Body of pancreas (tissue), 4 donors: Measurements from ENCODE around the gene TBCEL. TPM values are rescaled to one million over a fixed set of nuclear protein-coding genes. Genes with fewer than 3 reads are reported as not detected.

Experiments
- ATAC-seq: fragments of 150-250 bp; one replicate; pipeline ENCODE4 v1.9.1; 2016
- DNase-seq, 4 donors: peaks; one replicate each; pipeline ENCODE4 v3.0.0-alpha.2; 2019
- H3K27ac ChIP-seq, 4 donors: fragments of 200-600 bp; sonication (generic); 1 replicate in 3 of 4; 2 replicates in 1 of 4; pipeline versions ENCODE4 v1.5.1 to v1.6.1; 2016 to 2019; ENCODE audit warnings: mild to moderate bottlenecking in 1 of 4, mixed read lengths in 1 of 4, moderate library complexity in 1 of 4
- H3K27me3 ChIP-seq, 2 donors: fragments of 200-600 bp; sonication (generic); one replicate each; pipeline ENCODE4 v1.6.0; 2016; ENCODE audit warnings: mild to moderate bottlenecking in 1 of 2
- H3K36me3 ChIP-seq, 2 donors: fragments of 200-600 bp; sonication (generic); replicated peaks in 1 of 2; 2 replicates each; pipeline ENCODE4 v1.5.1; 2016; ENCODE audit warnings: low read depth in 2 of 2; ENCODE audit not compliant: insufficient read depth in 1 of 2
- H3K4me1 ChIP-seq: fragments of 200-600 bp; sonication (generic); one replicate; pipeline ENCODE4 v1.6.0; 2016
- H3K4me3 ChIP-seq, 2 donors: fragments of 200-600 bp; sonication (generic); 1 replicate in 1 of 2; 2 replicates in 1 of 2; pipeline ENCODE4 v1.5.1; 2016 to 2019
- H3K9me3 ChIP-seq, 3 donors: fragments of 200-600 bp; sonication (generic); 1 replicate in 2 of 3; 2 replicates in 1 of 3; pipeline ENCODE4 v1.5.1; 2016
- POLR2A ChIP-seq, 3 donors: fragments of 450-650 bp; IDR thresholded peaks; one replicate each; pipeline ENCODE4 v1.6.1; 2016; ENCODE audit warnings: antibody characterized with exemption in 3 of 3, mild to moderate bottlenecking in 2 of 3
- WGBS, 2 donors: methylation state at CpG; one replicate each; pipeline ENCODE4 v1.1.5; 2017; 5-methylcytosine and 5-hydroxymethylcytosine counted together
- intact Hi-C: fragments of 100-400 bp; cut with DNase I; formaldehyde crosslinking; loops from one replicate; pipeline ENCODE4 v1.15.1; 2023
- total RNA-seq, 2 donors: library from RNA; depleted of rRNA; stranded (reverse); fragments of >200 nt; gene quantifications; one replicate each; pipeline ENCODE4 v1.1.0, GENCODE V29; 2016
- TF ChIP-seq, protein P1 (sequence below), 7 experiments: fragments of 450-650 bp in 4 of 7; fragments of 200-600 bp in 3 of 7; sonication (generic) in 3 of 7; IDR thresholded peaks; one replicate each; pipeline ENCODE4 v1.5.1; 2016 to 2019; ENCODE audit warnings: antibody characterized with exemption in 7 of 7

The TBCEL gene
- total RNA-seq, 2 donors from 2014 or later, result 5.9 to 14.8 TPM

DNA sequence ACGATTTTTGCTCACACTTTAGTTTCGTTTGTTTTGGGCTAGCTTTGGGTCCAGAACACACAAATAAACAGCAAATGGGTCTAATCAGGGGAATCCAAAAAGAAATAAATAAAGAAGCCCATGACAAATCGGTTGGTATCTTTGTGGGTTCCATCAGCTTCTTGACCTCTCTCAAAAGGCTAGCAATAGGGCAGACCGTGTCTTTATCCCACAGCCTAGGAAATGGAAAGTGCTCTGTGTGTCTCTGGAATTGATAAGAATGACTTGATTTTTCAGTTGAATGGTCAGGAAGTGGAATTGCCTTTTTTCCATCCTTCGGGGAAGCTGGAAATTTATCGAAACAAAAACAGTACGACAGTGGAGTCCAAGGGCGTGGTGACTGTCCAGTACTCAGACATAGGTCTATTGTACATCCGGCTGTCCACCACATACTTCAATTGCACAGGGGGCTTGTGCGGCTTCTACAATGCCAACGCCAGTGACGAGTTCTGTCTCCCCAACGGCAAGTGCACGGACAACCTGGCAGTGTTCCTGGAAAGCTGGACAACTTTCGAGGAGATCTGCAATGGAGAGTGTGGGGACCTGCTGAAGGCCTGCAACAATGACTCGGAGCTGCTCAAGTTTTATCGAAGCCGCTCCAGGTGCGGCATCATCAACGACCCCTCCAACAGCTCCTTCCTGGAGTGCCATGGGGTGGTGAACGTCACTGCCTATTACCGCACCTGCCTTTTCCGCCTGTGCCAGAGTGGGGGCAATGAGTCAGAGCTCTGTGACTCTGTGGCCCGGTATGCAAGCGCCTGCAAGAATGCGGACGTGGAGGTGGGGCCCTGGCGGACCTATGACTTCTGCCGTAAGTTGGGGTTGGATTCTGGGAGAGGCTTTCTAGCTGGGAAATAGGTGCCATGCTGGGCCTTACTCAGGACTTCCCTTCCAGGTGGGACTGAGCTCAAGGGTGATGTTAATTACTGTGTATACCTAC is 105.7 kb downstream of the TBCEL start:
- Histone ChIP-seq H3K36me3 (no peaks in the 10 kb centered on the region), H3K27me3 (no peaks in the 10 kb centered on the region), H3K4me3 (no peak overlapping the region), H3K4me1 (no peaks in the 10 kb centered on the region), H3K27ac (no peak overlapping the region), H3K9me3 (no peaks in the 10 kb centered on the region)
- DNase-seq (no peak), ATAC-seq (no peak)
- WGBS, 2 donors, result 89 to 93% methylated on average over 25 to 29 of the region's 29 CpGs
- intact Hi-C loops, result no loop called here
- no peak for TF ChIP-seq POLR2A (IDR thresholded peaks at IDR 0.05)
- TF ChIP-seq, protein P1, sequence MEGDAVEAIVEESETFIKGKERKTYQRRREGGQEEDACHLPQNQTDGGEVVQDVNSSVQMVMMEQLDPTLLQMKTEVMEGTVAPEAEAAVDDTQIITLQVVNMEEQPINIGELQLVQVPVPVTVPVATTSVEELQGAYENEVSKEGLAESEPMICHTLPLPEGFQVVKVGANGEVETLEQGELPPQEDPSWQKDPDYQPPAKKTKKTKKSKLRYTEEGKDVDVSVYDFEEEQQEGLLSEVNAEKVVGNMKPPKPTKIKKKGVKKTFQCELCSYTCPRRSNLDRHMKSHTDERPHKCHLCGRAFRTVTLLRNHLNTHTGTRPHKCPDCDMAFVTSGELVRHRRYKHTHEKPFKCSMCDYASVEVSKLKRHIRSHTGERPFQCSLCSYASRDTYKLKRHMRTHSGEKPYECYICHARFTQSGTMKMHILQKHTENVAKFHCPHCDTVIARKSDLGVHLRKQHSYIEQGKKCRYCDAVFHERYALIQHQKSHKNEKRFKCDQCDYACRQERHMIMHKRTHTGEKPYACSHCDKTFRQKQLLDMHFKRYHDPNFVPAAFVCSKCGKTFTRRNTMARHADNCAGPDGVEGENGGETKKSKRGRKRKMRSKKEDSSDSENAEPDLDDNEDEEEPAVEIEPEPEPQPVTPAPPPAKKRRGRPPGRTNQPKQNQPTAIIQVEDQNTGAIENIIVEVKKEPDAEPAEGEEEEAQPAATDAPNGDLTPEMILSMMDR (IDR thresholded peaks at IDR 0.05), result no peak

- Histone ChIP-seq H3K4me1 (no peaks in the 10 kb centered on the region), H3K27ac (no peak overlapping the region), H3K9me3 (no peaks in the 10 kb centered on the region), H3K36me3 (no peaks in the 10 kb centered on the region), H3K4me3 (no peak overlapping the region), H3K27me3 (no peaks in the 10 kb centered on the region)
- intact Hi-C loops, result no loop called here
- TF ChIP-seq, protein P1 (IDR thresholded peaks at IDR 0.05), result no peak
- no peak for TF ChIP-seq POLR2A (IDR thresholded peaks at IDR 0.05)
- no peak for DNase-seq
- ATAC-seq, result no peak
- 88 to 93% methylated on average over 6 of the region's 6 CpGs for WGBS, 2 donors
Measured at GRCh38 chr11:121131656-121132055, 107.8 kb downstream of the TBCEL start.

DNA sequence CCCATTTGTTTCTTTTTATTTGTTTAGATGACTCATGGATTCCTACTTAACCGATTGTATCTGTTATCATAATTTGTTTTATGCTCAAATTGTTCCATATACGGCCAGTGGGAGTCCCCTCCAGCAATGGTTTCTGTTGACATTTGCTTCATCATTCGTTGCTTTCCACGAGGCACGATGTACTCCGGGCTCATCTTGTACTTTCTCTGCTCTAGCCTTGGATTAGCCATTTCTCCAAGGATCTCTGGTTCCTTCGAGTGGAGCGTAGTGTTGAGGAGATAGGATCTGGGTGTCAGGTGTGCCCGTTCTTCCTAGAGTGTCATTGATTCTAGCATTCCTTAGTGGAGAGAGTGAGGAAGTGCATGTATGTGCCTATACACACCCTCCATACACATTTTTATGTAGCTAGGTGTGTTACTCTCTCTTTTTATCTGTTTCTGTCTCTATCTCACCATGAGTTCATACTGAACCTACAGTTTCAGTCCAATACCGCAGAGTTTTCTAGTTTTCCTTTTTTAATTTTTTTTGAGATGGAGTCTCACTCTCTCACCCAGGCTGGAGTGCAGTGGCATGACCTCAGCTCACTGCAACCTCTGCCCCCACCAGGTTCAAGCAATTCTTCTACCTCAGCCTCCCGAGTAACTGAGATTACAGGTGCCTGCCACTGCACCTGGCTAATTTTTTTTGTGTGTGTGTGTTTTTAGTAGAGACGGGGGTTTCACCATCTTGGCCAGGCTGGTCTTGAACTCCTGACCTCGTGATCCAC is 108.5 kb downstream of the TBCEL start:
- H3K4me1 ChIP-seq, result no peaks in the 10 kb centered on the region
- TF ChIP-seq, protein P1 (IDR thresholded peaks at IDR 0.05), result no peak
- no peak for TF ChIP-seq POLR2A (IDR thresholded peaks at IDR 0.05)
- H3K27ac ChIP-seq, result no peak overlapping the region
- H3K36me3 ChIP-seq, result no peaks in the 10 kb centered on the region
- 70 to 78% methylated on average over 13 of the region's 13 CpGs for WGBS, 2 donors
- intact Hi-C loops, result no loop called here
- ATAC-seq, result no peak
- no peaks in the 10 kb centered on the region for H3K9me3 ChIP-seq
- H3K4me3 ChIP-seq, result no peak overlapping the region
- DNase-seq, result no peak
- H3K27me3 ChIP-seq, result no peaks in the 10 kb centered on the region

DNA sequence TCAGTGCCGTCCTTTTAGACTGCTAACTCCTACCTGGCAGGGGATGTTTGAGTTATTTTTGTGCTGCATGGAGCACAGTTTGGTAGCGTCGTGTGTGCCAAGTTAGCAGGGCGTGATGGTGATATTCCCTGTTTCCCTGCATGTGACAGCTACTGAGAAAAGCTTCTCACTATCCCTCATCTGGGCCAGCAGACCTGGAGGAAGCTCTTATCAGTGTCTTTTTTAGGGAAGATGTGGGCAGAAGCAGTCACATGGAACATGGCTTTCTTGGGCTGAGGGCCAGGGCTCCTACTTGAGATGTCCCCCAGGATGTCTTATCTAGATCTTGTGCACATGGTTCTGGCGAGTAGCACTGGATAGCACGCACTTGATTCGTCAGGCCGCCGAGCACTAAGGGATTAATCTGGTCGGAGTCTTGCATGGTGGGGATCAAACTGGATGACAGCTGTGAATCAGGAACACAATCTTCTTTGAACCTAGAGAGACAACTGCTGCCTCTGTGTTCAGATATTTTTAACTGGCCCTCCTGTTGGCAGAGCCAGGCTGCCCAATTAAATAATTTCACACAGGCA is 110.9 kb downstream of the TBCEL start:
- no peak for DNase-seq
- no peak for ATAC-seq
- Histone ChIP-seq H3K36me3 (no peaks in the 10 kb centered on the region), H3K27ac (no peak overlapping the region), H3K4me1 (no peaks in the 10 kb centered on the region), H3K27me3 (no peaks in the 10 kb centered on the region), H3K4me3 (no peak overlapping the region), H3K9me3 (no peaks in the 10 kb centered on the region)
- WGBS, 2 donors, result 66 to 70% methylated on average over 10 of the region's 10 CpGs
- TF ChIP-seq, protein P1 (IDR thresholded peaks at IDR 0.05), result no peak
- no peak for TF ChIP-seq POLR2A (IDR thresholded peaks at IDR 0.05)
- intact Hi-C loops, result no loop called here
